ENCODE measurements around the gene POU2AF1.
"Not testable (repeated sequence)": the region's sequence is repeated elsewhere in the genome, so short reads cannot be mapped to it uniquely, and the experiment has no call there.

The POU2AF1 gene

DNA sequence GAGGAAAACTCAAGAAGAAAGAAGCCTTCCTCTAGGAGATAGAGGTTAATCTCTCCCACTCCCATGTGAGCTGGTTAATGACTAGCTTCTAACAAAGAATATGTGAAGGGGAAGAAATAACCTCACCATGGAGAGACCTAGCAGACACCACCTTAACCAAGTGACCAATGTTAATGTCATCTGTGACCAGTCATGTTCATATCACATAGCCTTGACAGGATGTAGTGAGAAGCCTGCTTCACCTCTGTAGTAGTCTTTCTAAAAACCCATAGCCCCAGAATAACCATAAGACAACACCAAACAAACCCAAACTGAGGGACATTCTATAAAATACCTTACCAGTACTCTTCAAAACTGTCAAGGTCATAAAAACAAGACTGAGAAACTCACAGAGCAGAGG, 21.5 kb upstream of the POU2AF1 start:
- Histone ChIP-seq H3K4me1 (peaks cover 33% of the 10 kb centered on the region), H3K36me3 (no peaks in the 10 kb centered on the region), H3K9me3 (peaks cover 33% of the 10 kb centered on the region), H3K4me3 (no peak overlapping the region), H3K27ac (no peak overlapping the region), H3K27me3 (no peaks in the 10 kb centered on the region), H3K9ac (no peak overlapping the region), H3K4me2 (no peak overlapping the region), H4K20me1 (no peaks in the 10 kb centered on the region)
- no peak for TF ChIP-seq Cebpa-rat (IDR thresholded peaks at IDR 0.05)

DNA sequence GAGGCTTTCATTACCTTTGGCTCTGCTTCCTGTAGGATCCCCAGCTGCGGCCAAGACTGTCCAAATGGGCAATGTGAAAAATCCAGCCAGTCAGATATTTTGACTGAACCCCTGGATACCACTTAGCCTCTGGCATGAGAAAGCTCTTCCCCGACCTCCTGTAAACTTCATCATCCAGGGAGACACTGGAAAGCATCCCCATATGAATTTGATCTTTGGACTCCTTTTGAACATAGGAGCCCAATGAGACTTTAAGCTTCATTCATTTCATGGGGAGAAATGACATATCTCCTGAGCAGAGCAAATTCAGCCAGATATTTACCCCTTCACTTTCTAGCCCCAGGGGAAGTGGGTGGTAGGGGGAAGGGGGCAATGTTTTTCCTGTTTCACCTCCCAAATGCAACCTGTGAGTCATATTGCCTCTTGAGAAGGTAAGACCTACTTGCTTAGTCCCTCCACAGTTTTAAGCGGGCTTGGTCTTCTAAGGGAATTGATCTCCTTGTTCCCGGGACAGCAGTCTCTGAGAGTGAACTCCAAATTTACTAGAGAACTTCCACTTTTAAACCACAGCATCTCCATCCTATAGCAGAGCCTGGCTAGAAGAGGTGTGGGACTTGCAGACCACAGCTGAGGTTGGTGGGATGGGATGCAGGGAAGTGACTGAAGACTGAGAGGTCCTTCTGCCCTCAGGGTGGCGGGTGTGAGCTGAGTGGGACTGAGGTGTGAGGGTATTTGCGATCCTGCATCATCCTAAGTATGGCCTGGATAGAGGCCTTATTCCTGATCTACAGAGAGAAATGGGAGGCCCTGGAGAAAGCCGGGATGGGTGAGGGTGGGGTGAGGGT, 20.3 kb upstream of the POU2AF1 start:
- Histone ChIP-seq H3K4me3 (no peak overlapping the region), H3K36me3 (no peaks in the 10 kb centered on the region), H3K4me2 (peak overlapping the region; percentile 49), H3K4me1 (peaks cover 43% of the 10 kb centered on the region), H3K27ac (no peak overlapping the region), H3K9me3 (peaks cover 31% of the 10 kb centered on the region), H3K27me3 (no peaks in the 10 kb centered on the region), H3K9ac (no peak overlapping the region), H4K20me1 (no peaks in the 10 kb centered on the region)
- TF ChIP-seq Cebpa-rat (IDR thresholded peaks at IDR 0.05), result no peak

DNA sequence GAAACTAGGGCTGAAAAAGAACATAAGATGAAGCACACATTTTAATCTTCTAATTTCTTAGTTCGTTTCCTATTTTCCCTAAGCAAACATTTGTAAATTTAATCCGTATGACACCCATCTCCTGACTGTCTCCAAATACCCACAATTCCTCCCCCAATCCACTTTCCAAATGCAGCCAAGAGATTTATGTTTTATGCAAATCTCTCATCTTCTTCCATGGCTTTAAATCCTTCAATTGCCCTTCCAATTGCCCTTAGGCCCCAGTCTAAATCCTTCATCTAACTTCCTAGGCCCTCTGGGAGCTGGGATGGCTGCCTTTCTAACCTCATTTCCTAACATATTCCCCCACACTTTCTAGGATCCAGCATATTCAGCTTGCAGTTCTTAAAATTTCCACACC, 18.0 kb upstream of the POU2AF1 start:
- no peak for TF ChIP-seq Cebpa-rat (IDR thresholded peaks at IDR 0.05)

DNA sequence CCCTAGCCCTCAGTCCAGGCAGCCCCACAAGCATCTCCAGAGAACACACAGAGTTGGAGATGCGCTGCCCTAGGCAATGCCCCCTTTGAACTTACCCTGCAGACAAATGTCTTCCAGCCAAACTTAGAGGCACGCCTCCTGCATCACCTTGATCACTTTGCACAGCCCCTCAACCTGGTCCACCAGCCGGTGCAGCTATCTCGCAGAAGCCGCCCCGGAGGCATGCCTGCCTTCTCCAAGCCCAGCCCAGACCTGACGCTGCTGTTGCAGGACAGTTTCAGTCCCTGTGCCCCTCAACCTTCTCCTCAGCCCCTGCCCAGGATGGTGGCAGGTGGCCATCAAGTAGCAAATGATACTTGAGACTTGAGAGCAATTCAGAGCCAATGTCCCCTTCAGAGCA, 16.7 kb upstream of the POU2AF1 start:
- Histone ChIP-seq H3K4me1 (peaks cover 56% of the 10 kb centered on the region), H3K9me3 (no peaks in the 10 kb centered on the region; the same call in 1 of the 2 replicates), H3K36me3 (no peaks in the 10 kb centered on the region), H3K9ac (no peak overlapping the region), H3K27me3 (no peaks in the 10 kb centered on the region), H4K20me1 (no peaks in the 10 kb centered on the region), H3K4me3 (no peak overlapping the region), H3K4me2 (no peak overlapping the region), H3K27ac (0 out of 2 replicates have a peak overlapping the region, but pooled peaks have one; percentile 6)
- TF ChIP-seq Cebpa-rat (IDR thresholded peaks at IDR 0.05), result no peak

More for the DNA sequence above, 18.0 kb upstream of the POU2AF1 start:
- Histone ChIP-seq H3K4me2 (no peak overlapping the region), H3K27me3 (no peaks in the 10 kb centered on the region), H3K9ac (no peak overlapping the region), H3K27ac (no peak overlapping the region), H3K4me1 (peaks cover 49% of the 10 kb centered on the region), H4K20me1 (no peaks in the 10 kb centered on the region), H3K9me3 (peaks cover 8% of the 10 kb centered on the region), H3K36me3 (no peaks in the 10 kb centered on the region), H3K4me3 (no peak overlapping the region)

DNA sequence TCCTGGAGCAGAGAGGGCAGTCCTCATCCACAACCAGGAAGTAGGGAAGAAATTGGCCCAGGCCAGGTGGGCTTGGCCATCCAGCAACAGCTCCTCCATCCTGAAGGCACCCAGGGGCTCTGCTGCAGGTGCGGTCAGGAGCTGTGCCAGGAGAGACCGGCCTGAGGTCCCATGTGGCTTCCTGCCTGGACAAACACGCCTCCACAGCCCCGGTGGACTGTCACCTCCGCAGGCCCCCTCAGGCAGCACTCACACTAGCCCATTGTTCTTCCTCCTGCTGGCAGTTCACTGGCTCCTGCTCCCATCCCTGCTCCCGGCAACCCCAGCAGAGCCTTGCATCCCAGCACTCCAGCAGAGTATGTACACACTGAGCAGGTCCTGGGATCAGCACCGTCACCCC, 16.0 kb upstream of the POU2AF1 start:
- Histone ChIP-seq H3K9ac (no peak overlapping the region), H3K36me3 (no peaks in the 10 kb centered on the region), H4K20me1 (no peaks in the 10 kb centered on the region), H3K27ac (peak overlapping the region; percentile 6; the same call in 1 of the 2 replicates), H3K4me2 (peak overlapping the region; percentile 50; the same call in 1 of the 2 replicates), H3K9me3 (no peaks in the 10 kb centered on the region; the same call in 1 of the 2 replicates), H3K4me3 (no peak overlapping the region), H3K27me3 (no peaks in the 10 kb centered on the region), H3K4me1 (peaks cover 62% of the 10 kb centered on the region)
- TF ChIP-seq Cebpa-rat (IDR thresholded peaks at IDR 0.05), result no peak

DNA sequence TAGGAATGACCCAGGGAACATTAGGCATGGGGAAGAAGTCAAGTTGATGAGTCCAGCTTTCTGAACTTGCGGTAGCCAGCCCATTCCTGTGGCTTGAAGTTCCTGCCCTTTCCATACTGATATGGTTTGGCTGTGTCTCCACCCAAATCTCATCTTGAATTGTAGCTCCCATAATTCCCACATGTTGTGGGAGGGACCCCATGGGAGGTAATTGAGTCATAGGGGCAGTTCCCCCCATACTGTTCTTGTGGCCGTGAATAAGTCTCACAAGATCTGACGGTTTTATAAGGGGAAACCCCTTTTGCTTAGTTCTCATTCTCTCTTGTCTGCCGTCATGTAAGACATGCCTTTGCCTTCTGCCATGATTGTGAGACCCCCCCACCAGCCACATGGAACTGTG, 15.1 kb upstream of the POU2AF1 start:
- H3K9me3 ChIP-seq, H3K4me3 ChIP-seq, H3K36me3 ChIP-seq, H3K27me3 ChIP-seq, H3K27ac ChIP-seq, H3K9ac ChIP-seq, H4K20me1 ChIP-seq: not testable (repeated sequence)
- H3K4me2 ChIP-seq, result peak overlapping the region; percentile 50
- peaks cover 56% of the 10 kb centered on the region for H3K4me1 ChIP-seq

DNA sequence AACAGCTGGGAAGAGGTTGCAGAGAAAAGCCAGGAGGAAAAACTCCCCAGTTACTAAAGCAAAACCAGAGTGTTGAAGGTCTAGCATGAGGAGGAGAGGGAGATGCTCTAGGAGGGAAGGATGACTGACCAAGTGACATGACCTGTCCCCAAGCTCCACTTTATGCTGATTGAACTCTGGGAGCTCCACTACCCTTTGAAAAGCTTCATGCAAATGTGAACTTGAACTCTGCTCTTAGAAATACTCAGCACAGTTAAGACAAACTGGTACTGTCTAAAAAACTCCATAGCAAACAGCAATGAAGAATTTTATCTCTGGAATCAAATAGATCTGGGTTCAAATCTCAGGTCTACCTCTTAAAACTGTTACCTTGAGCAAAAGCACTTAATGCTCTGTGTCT, 14.5 kb upstream of the POU2AF1 start:
- Histone ChIP-seq H3K9me3 (no peaks in the 10 kb centered on the region; the same call in 1 of the 2 replicates), H3K27me3 (no peaks in the 10 kb centered on the region), H3K4me3 (no peak overlapping the region), H4K20me1 (no peaks in the 10 kb centered on the region), H3K27ac (no peak overlapping the region), H3K4me1 (peaks cover 56% of the 10 kb centered on the region), H3K9ac (no peak overlapping the region), H3K36me3 (no peaks in the 10 kb centered on the region), H3K4me2 (no peak overlapping the region)
- no peak for TF ChIP-seq Cebpa-rat (IDR thresholded peaks at IDR 0.05)

DNA sequence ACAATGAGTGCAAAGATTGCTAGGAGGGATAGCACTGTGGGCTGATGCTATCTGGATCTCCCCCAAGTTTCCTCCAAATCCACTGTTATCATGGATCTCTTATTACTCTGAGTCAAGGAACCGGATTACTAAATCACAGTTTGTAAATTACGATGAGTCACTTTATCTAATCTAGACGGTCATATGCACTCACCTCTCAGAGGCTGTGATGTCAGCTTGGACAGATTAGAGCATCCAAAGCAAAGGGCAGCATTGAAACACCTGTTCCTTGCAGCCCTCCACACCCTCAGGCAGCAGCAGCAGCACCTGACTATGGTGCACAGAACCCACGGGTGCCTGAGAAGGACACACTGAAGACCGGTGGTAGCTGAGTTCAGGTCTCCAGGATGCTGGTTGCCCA, 14.0 kb upstream of the POU2AF1 start:
- no peaks in the 10 kb centered on the region; the same call in 1 of the 2 replicates for H3K9me3 ChIP-seq
- no peak overlapping the region for H3K27ac ChIP-seq
- H3K9ac ChIP-seq, result no peak overlapping the region
- peaks cover 56% of the 10 kb centered on the region for H3K4me1 ChIP-seq
- no peak for TF ChIP-seq Cebpa-rat (IDR thresholded peaks at IDR 0.05)
- no peak overlapping the region for H3K4me3 ChIP-seq
- no peak overlapping the region for H3K4me2 ChIP-seq
- no peaks in the 10 kb centered on the region for H3K36me3 ChIP-seq
- no peaks in the 10 kb centered on the region for H4K20me1 ChIP-seq
- H3K27me3 ChIP-seq, result no peaks in the 10 kb centered on the region

DNA sequence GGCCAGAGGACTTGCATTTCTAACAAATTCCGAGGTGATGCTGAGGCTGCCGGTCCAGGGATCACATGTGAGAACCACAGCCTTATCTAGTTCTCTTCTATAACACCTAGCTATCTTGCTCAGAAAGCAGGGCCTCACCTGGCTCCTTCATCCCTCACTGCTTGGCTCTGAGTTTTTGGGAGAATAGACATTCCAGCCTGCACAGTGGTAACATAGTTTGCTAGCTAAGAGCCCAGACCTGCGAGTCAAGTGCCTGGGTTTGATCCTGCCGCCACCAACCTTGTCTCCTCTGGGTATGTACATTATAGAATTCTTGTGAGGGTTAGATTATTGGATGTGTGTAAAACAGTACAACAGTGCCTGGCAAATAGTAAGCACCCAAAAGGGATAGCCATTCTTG, 13.5 kb upstream of the POU2AF1 start:
- Histone ChIP-seq H3K27me3 (no peaks in the 10 kb centered on the region), H3K4me2 (no peak overlapping the region), H4K20me1 (no peaks in the 10 kb centered on the region), H3K9ac (no peak overlapping the region), H3K36me3 (no peaks in the 10 kb centered on the region), H3K27ac (no peak overlapping the region), H3K9me3 (peaks cover 3% of the 10 kb centered on the region), H3K4me1 (peaks cover 51% of the 10 kb centered on the region), H3K4me3 (no peak overlapping the region)
- no peak for TF ChIP-seq Cebpa-rat (IDR thresholded peaks at IDR 0.05)

DNA sequence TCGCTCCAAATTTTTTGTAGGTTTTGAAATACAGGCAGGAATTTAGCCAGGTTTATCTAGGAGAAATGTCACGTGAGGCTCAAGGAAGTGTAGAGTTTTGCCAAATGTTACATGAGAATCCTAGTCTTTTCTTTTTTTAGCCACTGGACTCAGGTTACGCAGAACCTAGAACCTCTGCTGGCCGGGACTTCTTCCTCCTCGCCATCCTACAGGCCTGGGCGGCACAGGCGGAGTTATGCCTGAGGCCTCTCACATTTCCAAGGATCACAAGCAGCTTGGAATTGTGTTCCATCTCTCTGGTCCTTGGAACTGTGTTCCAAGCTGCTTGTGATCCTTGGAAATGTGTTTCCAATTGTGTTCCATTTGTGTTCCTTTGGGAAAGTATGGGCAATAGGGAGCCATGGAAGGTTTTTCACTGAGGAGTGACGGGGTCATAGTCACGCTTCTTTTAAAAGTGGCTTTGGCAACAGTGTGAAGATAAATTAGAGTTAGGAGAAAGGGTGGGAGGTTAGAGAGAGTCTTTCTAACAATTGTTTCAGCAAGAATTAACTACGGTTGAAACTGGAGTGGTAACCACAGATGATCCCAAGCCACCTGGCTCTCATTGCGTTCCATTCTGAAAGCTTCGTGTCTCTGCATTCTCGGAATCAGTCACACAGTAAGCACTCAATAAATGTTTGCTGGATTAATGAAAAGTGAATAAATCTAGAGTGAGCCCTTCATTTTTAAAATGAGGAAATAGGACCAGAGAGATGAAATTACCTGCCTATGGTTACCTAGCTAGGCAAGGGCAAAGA, 12.5 kb upstream of the POU2AF1 start:
- Histone ChIP-seq H3K4me3 (no peak overlapping the region), H3K27ac (no peak overlapping the region), H4K20me1 (no peaks in the 10 kb centered on the region), H3K4me2 (peak overlapping the region; percentile 34), H3K36me3 (no peaks in the 10 kb centered on the region), H3K4me1 (peaks cover 45% of the 10 kb centered on the region), H3K27me3 (no peaks in the 10 kb centered on the region), H3K9me3 (peaks cover 13% of the 10 kb centered on the region), H3K9ac (no peak overlapping the region)
- TF ChIP-seq Cebpa-rat (IDR thresholded peaks at IDR 0.05), result no peak
